Activated T-cell treated with anti-CD3 and anti-CD28 coated beads for 1 hour (primary cell): ENCODE measurements around the gene LRRC51.
"Not testable (repeated sequence)": the region's sequence is repeated elsewhere in the genome, so short reads cannot be mapped to it uniquely, and the experiment has no call there.

Experiments
- DNase-seq: peaks from one replicate; pipeline ENCODE4 v3.0.0-alpha.2; 2020; ENCODE audit warnings: low read depth

The LRRC51 gene

GRCh38 chr11:72111300-72112142 is 30.9 kb downstream of the LRRC51 start:
- no peak for DNase-seq

GRCh38 chr11:72112143-72112977 is 31.7 kb downstream of the LRRC51 start, which contains the start of gene ANAPC15:
Gene ANAPC15 (minus strand): TSS chr11:72112695. CDS start chr11:72111276, 1,419 bp downstream.
- peak; percentile 92 for DNase-seq

- DNase-seq: no peak
Observed at GRCh38 chr11:72112978-72113808, 32.5 kb downstream of the LRRC51 start.

GRCh38 chr11:72114570-72114969 is 33.9 kb downstream of the LRRC51 start:
- no peak for DNase-seq

- no peak for DNase-seq
Observed at GRCh38 chr11:72116019-72116755, 35.5 kb downstream of the LRRC51 start.

- no peak for DNase-seq
Observed at GRCh38 chr11:72119198-72119597, 38.5 kb downstream of the LRRC51 start.

- no peak for DNase-seq
Observed at GRCh38 chr11:72120930-72121329, 40.3 kb downstream of the LRRC51 start.

GRCh38 chr11:72122607-72123006 is 42.0 kb downstream of the LRRC51 start:
- DNase-seq: no peak

GRCh38 chr11:72123117-72123653 is 42.5 kb downstream of the LRRC51 start:
- no peak for DNase-seq

- no peak for DNase-seq
Observed at GRCh38 chr11:72124046-72124445, 43.4 kb downstream of the LRRC51 start.

- no peak for DNase-seq
Observed at GRCh38 chr11:72125956-72126355, 45.3 kb downstream of the LRRC51 start.

- DNase-seq: no peak
Observed at GRCh38 chr11:72127923-72128322, 47.3 kb downstream of the LRRC51 start.

GRCh38 chr11:72129381-72129780 is 48.7 kb downstream of the LRRC51 start:
- DNase-seq: no peak

GRCh38 chr11:72132646-72133045 is 52.0 kb downstream of the LRRC51 start:
- DNase-seq: no peak

GRCh38 chr11:72135473-72135872 is 54.8 kb downstream of the LRRC51 start, which contains the start of gene FOLR3:
Gene FOLR3 (plus strand): TSS chr11:72135725. CDS start chr11:72135953, 228 bp downstream.
- DNase-seq: not testable (repeated sequence)

GRCh38 chr11:72135891-72136683 is 55.4 kb downstream of the LRRC51 start:
- DNase-seq: no peak

- no peak for DNase-seq
Observed at GRCh38 chr11:72136684-72137262, 56.1 kb downstream of the LRRC51 start.

GRCh38 chr11:72138821-72139390 is 58.3 kb downstream of the LRRC51 start:
- no peak for DNase-seq

GRCh38 chr11:72139500-72139899 is 58.9 kb downstream of the LRRC51 start:
- DNase-seq: no peak
